Epithelial cell of esophagus (primary cell): ENCODE measurements around the gene BMP6.
"Not testable (repeated sequence)": the region's sequence is repeated elsewhere in the genome, so short reads cannot be mapped to it uniquely, and the experiment has no call there.

Experiments used
- DNase-seq: peaks from one replicate; pipeline ENCODE4 v3.0.0; 2010; ENCODE audit warnings: low read depth
- H3K4me3 ChIP-seq: 2 replicates; pipeline ENCODE4 v1.5.1; 2011; ENCODE audit warnings: mild to moderate bottlenecking, low read length, control low read depth
- TF ChIP-seq, protein P1 (sequence below): IDR thresholded peaks from 2 replicates; pipeline ENCODE4 v1.5.1; 2011; ENCODE audit warnings: low read depth, mild to moderate bottlenecking, low read length, control low read depth, inconsistent platforms; ENCODE audit not compliant: insufficient read depth; ENCODE audit errors: missing control alignments

The BMP6 gene

DNA sequence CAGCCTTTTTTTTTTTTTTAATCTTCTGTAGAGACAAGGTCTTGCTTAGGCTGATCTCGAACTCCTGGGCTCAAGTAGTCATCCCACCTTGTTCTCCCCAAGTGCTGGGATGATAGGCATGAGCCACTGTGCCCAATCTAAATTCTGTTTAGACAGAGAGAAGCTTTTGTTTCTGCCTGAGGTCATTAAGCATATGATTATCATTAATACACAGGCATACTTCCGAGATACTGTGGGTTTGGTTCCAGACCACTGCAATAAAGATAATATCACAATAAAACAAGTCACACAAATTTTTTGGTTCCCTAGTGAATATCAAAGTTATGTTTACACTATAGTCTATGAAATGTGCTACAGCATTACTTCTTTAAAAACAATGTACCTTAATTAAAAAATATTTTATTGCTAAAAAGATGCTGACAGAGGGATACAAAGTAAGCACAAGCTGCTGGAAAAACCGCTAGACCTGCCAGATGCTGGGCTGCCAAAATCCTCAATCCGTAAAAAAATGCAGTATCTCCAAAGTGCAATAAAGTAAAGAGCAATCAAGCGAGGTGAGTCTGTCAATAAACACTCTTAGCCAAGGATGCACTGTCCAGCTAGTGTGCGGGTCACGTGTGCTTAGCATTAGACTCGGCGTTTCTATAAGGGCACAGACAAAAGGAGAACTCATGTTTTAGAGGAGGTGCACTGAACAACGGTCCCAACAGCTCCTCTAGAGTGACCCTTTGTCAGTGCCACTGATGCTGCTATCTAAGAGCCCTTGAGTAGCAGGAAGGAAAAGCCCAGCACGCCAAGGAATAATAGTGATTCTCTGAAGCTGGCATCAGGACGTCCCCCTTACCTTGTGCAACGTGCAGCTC lies 168.6 kb downstream of the BMP6 start:
- no peak overlapping the region for H3K4me3 ChIP-seq
- TF ChIP-seq, protein P1, sequence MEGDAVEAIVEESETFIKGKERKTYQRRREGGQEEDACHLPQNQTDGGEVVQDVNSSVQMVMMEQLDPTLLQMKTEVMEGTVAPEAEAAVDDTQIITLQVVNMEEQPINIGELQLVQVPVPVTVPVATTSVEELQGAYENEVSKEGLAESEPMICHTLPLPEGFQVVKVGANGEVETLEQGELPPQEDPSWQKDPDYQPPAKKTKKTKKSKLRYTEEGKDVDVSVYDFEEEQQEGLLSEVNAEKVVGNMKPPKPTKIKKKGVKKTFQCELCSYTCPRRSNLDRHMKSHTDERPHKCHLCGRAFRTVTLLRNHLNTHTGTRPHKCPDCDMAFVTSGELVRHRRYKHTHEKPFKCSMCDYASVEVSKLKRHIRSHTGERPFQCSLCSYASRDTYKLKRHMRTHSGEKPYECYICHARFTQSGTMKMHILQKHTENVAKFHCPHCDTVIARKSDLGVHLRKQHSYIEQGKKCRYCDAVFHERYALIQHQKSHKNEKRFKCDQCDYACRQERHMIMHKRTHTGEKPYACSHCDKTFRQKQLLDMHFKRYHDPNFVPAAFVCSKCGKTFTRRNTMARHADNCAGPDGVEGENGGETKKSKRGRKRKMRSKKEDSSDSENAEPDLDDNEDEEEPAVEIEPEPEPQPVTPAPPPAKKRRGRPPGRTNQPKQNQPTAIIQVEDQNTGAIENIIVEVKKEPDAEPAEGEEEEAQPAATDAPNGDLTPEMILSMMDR, result no peak
- no peak for DNase-seq

DNA sequence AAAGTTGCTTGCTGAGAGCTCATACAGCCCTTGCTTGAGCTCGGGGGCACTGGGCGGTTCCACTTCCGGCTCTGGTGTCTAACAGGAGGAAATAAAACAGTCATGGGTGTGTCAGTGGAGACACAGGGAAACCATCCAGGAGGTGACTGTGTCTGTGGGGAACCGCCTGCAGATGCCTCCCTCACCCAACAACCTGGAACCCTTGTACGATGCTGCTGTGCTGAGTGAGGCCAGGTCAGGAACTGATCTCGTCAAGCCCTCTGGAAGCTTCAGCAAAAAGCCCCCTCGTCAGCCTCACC lies 169.2 kb downstream of the BMP6 start:
- DNase-seq, result no peak
- H3K4me3 ChIP-seq, result no peak overlapping the region
- TF ChIP-seq, protein P1, result no peak

DNA sequence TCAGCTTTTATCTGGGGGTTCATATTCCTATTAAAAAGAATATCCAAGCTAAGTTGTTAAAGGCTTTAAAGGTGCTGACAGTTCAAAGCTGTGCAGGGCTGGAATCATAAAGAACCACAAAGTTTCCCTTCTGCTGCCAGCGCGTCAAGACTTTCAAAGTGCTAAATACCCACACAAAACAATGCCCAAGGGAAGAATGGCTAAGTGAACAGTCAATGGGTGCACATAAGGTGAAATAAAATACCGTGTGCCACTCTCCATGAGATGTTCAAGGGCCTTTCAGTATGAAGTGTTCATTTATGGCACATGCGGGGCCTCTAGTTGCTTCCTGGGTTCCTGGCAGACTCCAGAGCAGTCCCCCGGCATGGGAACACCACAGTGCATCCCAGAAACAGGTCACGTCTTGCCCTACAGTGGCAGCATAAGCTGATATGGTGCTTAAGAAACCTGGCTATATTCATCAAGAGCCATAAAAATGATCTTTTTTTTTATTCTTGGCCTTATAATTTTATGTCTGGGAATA lies 170.6 kb downstream of the BMP6 start:
- H3K4me3 ChIP-seq, result no peak overlapping the region
- no peak for DNase-seq
- TF ChIP-seq, protein P1, result no peak

DNA sequence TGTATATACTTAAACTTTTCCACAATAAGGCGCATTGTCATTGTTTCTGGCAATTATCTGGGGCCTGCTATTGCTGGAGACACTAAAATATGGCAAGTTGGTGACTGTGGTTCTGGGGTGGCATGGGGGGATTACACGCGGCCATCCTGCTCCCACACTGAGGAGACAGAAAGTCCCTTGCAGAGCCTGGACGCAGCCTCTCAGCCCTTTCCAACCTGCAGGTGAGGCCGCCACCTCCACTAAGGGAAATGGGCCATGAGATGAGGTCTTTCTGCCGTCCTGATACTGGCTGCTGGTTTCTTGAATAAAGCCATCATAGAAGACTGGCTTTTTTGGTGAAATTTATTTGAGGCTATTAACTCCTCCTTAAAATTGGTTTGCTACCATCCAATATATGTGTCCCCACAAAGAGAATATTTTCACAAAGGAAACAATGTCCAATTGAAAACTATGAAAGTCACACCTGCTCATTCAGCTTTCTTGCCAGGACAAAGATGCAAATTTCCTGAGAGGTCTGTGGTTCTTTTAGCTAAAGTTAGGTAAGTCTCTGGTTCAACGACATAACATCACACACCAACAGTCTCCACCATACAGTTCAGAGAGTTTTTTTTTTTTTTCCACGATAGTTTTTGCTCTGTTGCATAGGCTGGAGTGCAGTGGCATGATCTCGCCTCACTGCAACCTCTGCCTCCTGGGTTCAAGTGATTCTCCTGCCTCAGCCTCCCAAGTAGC lies 171.7 kb downstream of the BMP6 start:
- no peak overlapping the region for H3K4me3 ChIP-seq
- TF ChIP-seq, protein P1, result no peak

DNA sequence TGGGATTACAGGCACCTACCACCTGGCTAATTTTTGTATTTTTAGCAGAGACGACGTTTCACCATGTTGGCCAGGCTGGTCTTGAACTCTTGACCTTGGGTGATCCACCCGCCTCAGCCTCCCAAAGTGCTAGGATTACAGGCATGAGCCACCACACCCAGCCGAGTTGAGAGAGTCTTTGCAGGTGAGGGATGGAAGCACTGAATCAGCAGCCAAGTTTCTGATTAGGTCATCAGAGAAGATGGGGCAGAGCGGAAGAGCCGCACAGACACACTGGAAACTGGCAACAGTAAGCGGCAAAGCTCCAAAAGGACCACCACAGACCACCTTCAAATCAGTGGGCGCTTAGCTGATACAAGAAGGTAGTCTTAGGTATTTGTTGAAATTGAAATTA lies 172.3 kb downstream of the BMP6 start:
- H3K4me3 ChIP-seq, result not testable (repeated sequence)
- DNase-seq, result peak; percentile 8

More for the DNA sequence above, 171.7 kb downstream of the BMP6 start:
- no peak for DNase-seq

DNA sequence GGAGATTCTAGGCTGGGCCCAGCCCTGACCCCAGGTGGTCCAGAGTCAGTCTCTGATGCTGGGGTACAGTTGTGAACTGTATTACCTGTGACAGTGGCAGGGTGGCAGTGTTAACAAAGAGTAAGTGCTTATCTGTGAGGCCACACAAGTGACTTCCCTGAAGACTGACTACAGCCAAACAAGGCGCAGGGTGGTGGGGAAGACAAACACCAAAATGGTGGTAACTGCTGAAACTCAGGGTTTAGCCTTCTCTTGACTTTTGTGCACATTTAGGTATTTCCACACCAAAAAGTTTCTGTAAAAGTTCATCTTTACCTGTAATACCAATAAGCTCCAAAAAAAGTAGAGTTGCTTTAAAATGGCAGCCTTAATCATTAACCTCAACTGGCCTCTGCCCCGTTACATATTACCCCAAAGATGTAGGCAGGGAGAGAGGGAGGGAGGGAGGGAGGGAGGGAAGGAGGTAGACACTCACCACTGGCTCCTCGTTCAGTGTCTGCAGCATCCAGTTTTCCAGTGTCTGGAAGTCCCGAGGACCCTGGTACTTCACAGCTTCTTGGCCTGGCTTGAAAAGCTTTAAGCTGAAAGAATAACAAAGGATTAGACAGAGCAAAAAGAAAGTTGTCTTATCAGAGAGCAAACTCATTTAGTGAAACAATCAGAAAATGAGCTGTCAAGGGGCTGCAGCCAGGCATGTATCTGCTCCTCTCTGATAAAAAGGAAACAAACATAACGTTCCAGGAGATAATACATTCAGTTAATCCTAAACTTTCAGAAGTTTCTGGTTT lies 173.4 kb downstream of the BMP6 start:
- TF ChIP-seq, protein P1, result peak; percentile 23
- H3K4me3 ChIP-seq, result no peak overlapping the region
- no peak for DNase-seq

DNA sequence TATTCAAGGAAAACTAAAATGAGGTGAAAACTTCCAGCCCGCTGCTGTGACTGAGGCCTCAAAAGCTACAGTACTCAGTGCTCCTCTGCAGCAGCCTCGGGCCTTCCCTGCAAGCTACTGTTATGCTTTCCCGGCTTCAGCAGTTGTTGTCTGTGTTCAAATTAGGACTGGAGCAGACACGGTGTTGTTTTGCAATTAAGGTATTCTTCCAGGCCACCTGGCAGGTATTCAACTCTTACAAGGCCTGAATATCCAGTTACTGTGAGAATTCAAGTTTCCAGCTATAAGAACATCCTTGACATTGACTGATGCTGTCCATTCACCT lies 174.0 kb downstream of the BMP6 start:
- no peak overlapping the region for H3K4me3 ChIP-seq
- TF ChIP-seq, protein P1, result no peak
- no peak for DNase-seq
